GM19372 (cell line): Measurements from ENCODE around the gene RPL10.
A peak's percentile ranks its signal among the peaks of the same experiment; 100 is the strongest.
"Not testable (repeated sequence)": the region's sequence is repeated elsewhere in the genome, so short reads cannot be mapped to it uniquely, and the experiment has no call there.

Experiments used
- ATAC-seq: cut with Tn5 transposase; IDR thresholded peaks from one replicate; pipeline ENCODE4 v1.9.1; 2021; ENCODE audit warnings: mild to moderate bottlenecking, low read depth, moderate library complexity; ENCODE audit not compliant: unreplicated experiment

Gene RPL10

GRCh38 chrX:154375156-154375504, 23.0 kb upstream of the RPL10 start:
- ATAC-seq = no peak

GRCh38 chrX:154376774-154377173, 21.4 kb upstream of the RPL10 start:
- no peak for ATAC-seq

GRCh38 chrX:154378059-154378798, 19.9 kb upstream of the RPL10 start:
- peak; percentile 3 for ATAC-seq

- ATAC-seq = peak; percentile 81
Measured at GRCh38 chrX:154378799-154379568, 19.2 kb upstream of the RPL10 start, which contains the start of gene EMD. Gene EMD (plus strand): TSS chrX:154379295. CDS start chrX:154379485, 190 bp downstream.

- no peak for ATAC-seq
Measured at GRCh38 chrX:154379569-154379951, 18.6 kb upstream of the RPL10 start.

GRCh38 chrX:154380153-154380552, 18.0 kb upstream of the RPL10 start:
- no peak for ATAC-seq

- ATAC-seq = no peak
Measured at GRCh38 chrX:154380787-154381186, 17.4 kb upstream of the RPL10 start.

GRCh38 chrX:154381271-154381670, 16.9 kb upstream of the RPL10 start:
- no peak for ATAC-seq

GRCh38 chrX:154382483-154383069, 15.6 kb upstream of the RPL10 start:
- no peak for ATAC-seq

GRCh38 chrX:154383359-154384283, 14.6 kb upstream of the RPL10 start:
- ATAC-seq = no peak

GRCh38 chrX:154384284-154384892, 13.8 kb upstream of the RPL10 start:
- ATAC-seq = no peak

- ATAC-seq = not testable (repeated sequence)
Measured at GRCh38 chrX:154388094-154388493, 10.1 kb upstream of the RPL10 start.

GRCh38 chrX:154388649-154389048, 9.5 kb upstream of the RPL10 start:
- not testable (repeated sequence) for ATAC-seq

GRCh38 chrX:154389812-154390747, 8.1 kb upstream of the RPL10 start:
- ATAC-seq = peak; percentile 68

GRCh38 chrX:154396363-154396762, 1.8 kb upstream of the RPL10 start:
- not testable (repeated sequence) for ATAC-seq

- peak; percentile 51 for ATAC-seq
Measured at GRCh38 chrX:154396973-154397887, 947 bp upstream of the RPL10 start.

GRCh38 chrX:154398668-154399526, 720 bp downstream of the RPL10 start:
- peak; percentile 20 for ATAC-seq
